Activated naive CD4-positive, alpha-beta T cell (primary cell): ENCODE data around the gene CRIM1.

ENCODE experiments used
- DNase-seq, 4 experiments: peaks; one replicate each; lab custom pipeline; 2025; lab: John Stamatoyannopoulos, UW

Gene CRIM1

DNA sequence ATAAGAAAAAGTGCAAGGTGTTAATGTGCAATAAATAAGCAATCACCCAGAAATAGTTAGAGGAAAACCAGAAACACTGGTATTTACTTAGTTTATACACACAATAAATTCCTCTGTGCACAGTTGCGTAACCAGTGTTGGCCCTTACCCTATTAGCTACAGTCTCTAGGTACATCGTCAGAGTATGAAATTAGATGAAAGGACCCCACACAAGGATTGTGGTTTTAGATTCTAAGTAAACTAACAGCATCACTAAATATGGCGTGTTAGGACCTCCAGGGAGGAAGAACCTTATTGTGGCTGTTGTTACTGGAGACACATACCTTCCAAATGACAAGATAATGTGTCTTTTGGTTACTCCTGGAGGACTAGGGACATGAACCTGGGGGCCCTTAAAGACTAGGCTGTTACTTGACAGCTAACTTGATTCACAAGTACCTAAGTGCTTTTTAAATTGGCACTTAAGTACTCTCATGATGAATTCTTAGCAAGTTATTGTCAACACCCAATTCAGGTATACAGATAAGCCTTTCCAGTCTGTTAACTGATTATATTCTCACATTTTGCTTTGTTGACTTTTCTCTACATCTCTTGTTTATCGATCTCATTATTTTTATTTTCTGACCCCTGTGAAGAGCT lies 127.1 kb downstream of the CRIM1 start:
- DNase-seq = no peak

DNA sequence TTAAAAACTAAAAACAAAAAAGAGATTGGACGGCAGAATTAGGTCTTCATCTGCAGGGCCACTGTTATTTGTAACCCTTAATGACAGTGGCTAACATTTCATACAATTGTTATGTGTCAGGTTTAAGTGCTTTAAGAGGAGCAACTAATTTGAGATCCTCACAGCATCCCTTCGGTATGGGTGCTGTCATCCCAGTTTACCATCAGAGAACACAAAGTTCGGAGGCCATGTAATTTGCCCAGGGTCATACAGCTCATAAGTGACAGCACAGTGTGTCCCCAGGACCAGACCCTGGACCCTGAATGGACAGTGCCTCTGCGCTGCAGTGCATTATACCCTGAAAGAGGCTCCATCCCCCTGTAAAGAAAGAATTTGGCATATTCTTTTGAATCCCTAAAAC lies 127.7 kb downstream of the CRIM1 start:
- DNase-seq = no peak

DNA sequence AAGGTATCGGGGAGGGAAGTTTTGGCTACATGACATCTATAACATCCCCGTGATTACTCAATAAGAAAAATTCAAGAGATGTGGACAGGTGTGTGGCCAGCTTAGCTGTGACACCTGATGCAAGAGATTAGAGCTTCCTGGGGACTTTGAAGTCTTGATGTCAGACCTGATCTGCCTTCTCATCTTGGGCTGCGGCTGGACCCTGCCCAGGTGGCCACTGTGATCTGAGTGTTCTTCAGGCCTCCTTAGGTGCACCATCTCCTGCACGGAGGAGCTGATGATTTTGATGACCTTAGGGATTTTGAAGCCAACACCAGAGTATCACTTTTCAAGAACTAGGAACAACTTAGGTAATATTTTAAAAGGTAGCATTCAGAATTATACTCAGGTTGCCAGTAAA lies 128.9 kb downstream of the CRIM1 start:
- no peak for DNase-seq

DNA sequence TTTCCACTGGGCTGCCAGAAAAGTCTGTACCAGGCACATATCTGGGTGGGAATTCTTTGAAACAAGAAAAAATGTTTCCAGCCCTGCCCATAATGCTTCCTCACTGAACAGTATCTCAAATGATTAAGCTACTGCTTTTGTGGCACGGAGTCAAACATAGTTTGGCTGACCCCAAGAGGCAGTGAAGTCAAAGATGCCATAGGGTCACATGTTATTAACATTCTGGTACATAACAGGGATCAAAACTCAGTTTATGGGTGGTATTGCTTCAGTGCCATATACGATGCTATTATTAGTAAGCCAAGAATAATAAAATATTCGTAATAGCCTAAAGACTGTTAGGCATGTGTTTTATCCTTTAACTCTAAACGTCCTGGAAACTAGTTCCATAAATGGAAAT lies 129.9 kb downstream of the CRIM1 start:
- no peak for DNase-seq

DNA sequence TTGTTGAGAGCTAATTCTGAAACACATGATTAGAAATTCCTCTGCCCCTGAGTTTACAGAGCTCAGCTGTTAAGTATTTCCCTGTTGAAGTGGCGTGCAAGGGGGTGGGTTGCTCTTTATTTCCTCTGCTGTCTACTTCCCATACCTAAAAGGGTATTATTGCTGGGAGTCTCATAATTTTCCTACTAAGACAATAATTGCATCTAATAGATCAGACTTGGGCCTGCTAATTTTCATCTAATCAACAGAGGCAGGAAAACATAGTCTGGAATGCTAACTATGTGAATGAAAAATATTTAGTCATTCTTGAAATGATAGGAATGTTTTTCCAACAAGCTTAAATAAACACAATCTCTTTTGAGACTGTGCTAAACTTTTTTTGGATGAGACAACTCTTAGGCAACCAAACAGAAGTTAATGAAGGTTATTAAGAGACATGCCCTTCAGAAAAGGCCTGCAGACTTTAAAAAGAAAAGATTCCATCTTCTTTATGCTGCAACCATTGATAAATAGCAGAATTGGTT lies 131.0 kb downstream of the CRIM1 start:
- DNase-seq = no peak

DNA sequence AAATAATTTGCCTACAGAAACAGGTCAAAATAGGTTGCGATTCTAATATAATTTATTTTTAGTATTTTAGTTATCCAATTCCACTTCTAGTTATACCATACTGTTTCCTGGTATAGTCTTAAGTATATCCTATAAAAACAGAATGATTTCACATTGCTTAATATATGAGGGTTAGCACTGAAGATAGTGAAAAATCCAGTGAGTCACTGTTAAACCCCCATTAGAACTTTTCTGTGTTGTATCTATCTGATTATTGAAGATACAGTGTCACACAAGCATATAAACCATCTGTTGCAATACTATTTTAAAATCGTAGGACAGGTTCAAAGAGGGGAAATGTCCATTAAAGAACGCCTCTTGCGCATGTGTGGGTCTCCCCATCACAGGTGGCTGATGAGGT lies 132.4 kb downstream of the CRIM1 start:
- DNase-seq = no peak

DNA sequence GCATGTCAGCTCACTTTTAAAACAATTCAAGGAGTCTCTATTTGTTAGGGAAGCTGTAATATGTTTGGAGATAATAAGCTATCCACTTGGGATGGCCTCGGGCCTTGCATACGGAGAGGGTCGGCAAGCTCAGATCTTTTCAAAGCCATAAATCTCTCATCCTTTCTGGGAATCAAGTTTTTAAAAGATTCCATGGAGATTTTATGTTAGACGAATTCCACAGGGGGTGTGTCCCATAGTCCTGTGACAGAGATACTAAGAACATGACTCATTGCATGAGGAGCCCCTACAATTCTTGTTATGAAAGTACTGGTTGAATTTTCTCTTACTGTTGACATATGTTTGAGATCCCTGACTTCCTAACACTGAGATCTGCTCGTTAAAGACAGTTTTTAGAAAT lies 133.7 kb downstream of the CRIM1 start:
- no peak for DNase-seq

DNA sequence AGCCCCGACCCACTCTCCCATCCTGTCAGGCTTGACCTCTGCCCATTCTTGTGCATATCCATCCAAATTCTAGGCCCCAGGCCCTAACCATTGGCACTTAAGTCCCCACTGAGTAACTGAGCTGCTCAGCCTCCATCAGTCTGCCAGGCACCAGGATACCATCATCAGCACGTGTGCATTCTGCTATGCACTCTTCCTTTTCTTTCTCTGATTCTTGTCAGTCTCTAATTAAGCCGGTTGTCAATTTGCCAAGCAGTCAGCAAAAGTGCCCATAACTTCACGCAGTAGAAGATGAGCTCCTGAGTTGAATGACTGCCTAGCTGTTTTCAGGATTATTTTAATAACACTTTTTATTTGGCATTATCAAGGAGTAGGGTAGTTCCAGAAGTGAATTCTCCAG lies 135.2 kb downstream of the CRIM1 start:
- DNase-seq = no peak

DNA sequence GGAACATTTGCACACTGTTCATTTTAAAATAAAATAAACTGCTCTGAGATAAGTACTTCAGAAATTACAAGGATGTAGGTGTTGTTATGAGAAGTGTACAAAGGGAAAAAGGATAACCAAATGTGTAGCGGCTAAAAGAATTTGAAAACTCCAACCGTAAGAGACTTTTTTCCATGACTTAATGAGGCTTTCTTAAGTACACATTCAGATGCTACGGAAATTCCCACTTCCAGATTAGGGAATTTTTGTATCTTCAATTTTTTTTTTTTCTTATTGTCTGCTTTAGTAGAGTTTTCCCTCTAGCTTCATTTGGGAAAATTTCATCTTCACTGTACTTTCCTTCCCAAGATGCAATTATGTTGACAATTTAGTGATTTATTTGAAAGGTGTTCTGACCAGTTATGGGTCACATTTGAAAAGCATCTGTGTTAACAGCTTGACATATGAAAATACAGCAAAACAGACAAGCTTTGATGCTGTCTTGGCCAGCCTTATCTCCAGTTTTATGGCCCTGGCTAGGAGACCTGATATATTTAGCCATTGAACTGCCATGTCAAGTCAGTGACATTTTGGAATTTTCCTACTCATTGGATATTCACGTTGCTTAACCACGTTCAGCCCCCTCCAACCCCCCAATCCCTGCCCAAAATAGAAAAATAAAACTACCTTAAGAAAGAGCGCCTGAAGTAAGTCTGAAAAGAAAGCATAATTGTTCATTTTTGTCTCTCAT lies 136.8 kb downstream of the CRIM1 start:
- DNase-seq = no peak

DNA sequence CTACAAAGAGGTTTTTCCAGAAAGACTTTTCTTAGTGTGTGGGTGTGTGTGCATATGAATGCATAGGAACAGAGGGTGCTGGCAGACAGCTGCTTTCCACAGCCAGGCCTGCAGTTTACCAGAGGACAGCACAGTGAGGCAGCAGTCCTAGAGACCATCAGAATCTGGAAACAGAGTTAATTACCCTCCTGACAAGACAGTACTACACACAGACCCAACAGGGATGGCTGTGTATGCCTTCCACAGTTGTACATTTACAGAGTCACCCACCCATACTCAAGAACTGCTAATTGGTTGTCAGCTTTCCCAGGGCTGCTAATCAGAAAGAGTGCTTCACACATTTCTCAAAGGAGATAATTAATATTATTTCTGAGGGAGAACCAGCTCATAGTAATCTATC lies 137.7 kb downstream of the CRIM1 start:
- DNase-seq = no peak

DNA sequence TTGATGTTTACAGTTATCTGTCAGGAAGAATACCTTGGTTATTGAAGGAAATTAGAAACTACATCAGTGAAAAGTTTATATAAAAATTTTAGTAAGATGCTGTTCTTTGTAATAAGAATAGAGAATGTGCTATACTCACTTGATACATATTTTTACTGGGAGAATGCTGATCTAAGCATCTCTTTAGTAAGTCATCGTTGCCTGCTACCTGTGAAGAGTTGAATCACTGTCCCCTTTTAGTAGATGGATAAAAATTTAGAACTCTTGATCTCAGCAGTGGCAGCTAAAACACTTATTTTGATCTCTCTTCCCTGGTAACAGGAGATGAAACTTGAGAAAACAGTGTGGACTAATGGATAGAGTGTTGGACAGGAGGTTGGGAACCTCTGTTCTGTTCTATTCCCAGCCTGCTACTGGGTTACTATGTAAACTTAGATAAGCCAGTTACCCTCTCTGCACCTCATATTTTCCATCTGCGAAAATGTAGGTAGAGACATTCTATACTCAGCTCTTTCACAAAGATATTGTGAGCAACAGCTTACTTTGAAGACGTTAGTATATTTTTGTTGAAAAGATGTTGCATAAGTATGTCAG lies 142.1 kb downstream of the CRIM1 start:
- no peak for DNase-seq

DNA sequence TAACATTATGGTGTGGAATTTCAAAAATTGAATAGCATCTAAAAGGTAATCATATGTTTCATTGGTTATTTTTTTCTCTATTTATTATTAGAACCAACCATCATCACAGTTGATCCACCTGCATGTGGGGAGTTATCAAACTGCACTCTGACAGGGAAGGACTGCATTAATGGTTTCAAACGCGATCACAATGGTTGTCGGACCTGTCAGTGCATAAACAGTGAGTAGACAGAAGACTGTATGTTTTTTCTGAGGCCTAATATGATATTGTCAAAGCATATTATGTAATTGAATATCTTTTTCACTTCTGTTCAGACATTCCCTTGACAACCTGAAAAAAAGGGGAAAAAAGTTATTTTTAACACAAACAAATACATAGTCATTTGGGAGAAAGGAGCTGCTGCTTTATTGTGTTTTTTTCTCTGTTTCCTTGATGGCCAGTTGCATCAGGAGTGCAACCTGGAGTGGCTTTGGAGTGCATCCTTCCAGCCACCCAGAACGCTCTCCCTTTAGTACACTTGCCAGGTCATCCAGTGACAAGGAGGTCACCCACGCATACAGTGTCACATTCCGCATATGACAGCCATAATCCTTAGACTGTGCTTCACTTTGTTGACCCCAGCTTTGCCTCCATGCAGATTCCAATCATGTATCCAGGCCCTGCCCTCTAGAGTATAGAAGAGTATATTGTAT lies 143.7 kb downstream of the CRIM1 start:
- DNase-seq = no peak

DNA sequence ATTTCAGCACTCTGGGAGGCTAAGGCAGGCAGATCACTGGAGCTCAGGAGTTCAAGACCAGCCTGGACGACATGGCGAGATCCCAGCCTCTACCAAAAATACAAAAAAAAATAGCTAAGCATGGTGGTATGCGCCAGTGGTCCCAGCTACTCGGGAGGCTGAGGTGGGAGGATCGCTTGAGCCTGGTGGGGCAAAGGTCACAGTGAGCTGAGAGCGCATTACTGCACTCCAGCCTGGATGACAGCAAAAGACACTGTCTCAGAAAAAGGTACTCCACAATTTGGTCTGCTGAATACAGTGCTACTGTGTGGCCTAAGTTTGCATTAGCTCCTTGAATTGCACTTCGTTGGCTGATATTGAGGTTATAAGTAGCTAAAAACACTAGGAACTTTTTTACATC lies 144.5 kb downstream of the CRIM1 start:
- DNase-seq = no peak

DNA sequence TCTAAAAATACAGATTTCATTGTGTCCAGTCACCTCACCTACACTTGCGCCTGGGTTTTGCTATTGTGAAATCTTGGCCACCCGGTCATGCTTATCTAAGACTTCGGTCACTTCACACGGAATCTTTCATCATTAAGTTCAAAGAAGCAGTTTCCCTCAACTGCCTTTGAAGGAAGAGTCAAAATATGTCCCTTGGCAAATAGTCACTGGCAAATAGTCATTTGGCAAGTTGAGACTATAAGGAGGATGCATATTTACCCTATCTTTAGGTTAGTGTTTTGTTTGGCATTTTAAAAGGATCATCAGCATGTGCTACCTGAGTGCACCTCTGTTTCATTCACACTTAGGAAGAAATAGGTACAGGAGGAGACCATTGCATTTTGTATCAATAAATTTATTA lies 146.5 kb downstream of the CRIM1 start:
- no peak for DNase-seq

DNA sequence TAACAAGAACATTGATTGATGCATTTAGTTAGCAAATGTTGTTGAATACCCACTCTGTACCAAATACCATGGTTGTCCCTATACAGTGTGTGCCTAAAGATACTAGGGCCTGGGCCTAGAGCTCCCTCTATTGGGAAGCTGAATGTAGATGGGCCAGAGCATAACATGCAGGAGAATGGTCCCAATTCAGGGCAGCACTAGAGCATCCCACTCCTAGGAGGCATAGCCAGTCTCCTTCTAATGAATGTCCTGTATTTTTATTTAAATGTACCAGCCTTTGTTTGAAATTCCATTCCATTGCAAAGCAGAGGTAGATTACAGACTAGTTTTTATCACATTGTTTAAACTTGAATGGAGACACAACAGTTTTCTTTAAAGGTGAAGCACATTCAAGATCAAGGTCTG lies 151.8 kb downstream of the CRIM1 start:
- DNase-seq = no peak

DNA sequence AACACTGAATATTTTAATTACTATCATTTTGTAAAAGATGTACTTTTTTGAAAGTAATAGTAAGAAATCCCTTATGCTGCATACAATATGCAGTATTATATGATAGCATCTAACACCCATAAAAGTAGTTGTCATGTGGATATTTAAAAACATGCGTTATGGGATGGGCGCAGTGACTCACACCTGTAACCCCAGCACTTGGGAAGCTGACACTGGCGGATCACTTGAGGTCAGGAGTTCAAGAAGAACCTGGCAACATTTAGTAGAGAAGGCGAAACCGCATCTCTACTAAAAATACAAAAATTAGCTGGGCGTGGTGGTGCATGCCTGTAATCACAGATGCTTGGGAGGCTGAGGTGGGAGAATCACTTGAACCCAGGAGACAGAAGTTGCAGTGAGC lies 153.5 kb downstream of the CRIM1 start:
- no peak for DNase-seq

DNA sequence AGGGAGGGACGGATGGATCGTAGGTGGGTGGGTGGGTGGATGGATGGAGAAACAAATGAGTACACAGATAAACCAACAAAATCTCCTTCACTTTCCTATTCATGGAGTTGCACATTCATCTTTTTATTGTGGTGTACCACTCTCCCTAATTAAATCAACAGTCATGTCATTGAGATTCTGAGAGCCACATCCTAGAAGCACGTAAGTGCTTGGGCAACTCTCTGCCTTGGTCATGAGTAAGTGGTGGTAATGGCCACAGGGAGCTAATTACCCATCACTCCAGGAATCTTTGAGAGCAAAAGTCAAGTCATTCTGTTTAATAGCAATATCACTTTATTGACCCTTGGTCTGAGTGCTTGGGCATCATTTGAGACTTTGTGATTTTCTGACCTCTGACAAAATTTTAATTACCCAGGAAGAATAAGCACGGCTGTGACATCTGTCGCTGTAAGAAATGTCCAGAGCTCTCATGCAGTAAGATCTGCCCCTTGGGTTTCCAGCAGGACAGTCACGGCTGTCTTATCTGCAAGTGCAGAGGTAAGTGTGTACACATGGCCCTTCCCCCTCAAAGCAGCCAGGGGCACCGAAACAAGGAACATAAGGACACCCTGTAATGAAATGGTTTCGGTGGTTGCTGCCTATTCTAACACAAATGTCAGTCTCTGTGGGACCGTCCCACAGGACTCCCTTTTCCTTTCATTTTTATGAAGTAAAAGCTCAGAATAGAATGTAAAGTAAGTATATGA lies 156.5 kb downstream of the CRIM1 start:
- no peak for DNase-seq

DNA sequence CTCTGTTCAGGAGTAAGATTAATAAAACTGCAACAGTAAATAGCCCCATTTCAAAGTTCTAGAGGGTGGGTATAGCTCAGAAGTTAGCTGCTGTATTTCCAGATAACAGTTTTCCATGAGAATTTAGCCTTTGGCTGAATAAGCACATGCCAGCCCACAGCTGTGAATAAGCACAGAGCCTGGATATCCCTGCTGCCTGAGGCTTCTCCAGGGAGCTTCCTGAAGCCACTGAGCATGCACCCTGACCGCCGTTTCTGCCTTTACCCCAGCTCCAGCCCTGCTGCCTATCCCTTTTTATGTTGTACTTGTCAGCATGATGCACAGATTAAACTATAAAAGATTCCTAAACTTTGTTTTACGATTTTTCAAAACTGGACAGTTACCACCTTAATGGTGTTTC lies 157.1 kb downstream of the CRIM1 start:
- no peak for DNase-seq

DNA sequence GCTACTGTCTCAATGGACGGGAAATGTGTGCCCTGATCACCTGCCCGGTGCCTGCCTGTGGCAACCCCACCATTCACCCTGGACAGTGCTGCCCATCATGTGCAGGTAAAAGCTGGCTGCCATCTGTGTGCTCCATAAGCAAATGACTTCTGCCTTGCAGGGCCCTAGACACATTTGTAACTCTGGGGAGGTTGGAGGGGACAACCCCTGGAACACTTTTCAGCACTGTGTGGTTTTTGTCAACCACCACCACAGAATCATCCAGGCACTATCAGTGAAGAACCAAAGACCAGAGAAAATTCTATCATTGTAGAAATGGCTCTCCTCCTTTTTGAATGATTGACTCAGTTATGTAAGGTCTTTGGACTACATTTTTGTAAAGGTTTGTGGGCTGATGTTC lies 158.1 kb downstream of the CRIM1 start:
- no peak for DNase-seq

DNA sequence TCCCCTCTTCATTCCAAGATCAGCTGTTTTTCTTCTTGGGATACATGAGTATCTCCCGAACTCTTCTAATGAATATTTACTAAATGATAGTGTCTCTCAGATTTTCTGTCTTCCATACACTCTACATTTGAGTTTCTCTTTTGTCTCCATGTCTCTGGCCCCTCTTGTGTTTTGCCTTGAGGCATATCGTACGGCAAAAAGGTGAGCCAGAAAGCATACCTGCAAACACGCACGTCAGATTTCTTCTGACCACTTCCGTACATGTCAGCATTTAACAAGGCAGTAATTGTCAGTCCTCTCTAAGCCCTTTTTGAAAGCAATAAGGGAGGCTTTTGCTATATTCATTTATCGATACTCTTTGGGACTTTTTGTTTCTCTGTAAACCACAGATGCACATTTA lies 160.0 kb downstream of the CRIM1 start:
- DNase-seq = no peak

DNA sequence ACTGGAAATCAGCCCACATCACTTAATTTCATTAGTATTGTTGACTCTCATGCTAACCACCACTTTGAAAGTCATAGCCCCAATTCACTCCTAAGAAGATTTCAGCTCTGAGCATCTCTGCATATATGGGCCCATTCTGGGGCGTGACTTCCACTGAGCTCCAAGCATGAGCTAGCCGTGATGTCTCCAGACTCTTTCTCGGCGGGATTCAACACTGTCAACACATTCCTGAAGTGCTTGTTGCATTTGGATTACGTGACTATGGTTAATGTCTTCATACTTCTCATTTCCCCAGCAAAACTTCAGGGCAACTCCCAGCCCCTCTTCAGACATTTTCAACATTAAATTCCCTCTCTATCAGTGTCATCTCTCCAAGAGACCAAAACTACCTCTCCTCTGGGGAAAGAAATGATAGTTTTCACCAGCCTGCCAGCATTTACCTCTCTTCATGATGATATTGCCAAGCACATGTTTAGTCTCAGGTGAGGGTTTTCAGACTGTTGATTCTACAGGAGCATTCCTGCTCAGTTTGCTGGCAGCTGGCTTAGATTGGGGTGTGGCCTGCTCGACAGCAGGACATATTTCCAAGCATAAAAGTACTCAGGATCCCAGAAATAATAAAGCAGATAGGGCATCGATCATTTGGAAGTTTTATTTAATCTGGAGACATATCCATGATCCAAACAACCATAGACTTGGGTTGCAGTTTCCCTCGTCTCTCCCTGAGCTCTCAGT lies 160.7 kb downstream of the CRIM1 start:
- no peak for DNase-seq
